K562 (cell line): ENCODE data around the gene ODAD3. TPM values are rescaled to one million over a fixed set of nuclear protein-coding genes. Genes with fewer than 3 reads are reported as not detected.

Experiments
- ADNP ChIP-seq: fragments of 200-800 bp; sonication (Bioruptor generic); IDR thresholded peaks from 2 replicates; pipeline ENCODE4 v1.6.1; 2016; ENCODE audit warnings: missing genetic modification characterization, missing compliant biosample characterization
- ARNT ChIP-seq, 2 experiments: fragments of 450-650 bp; IDR thresholded peaks; 2 replicates each; pipeline ENCODE4 v1.6.1; 2016; ENCODE audit warnings: mild to moderate bottlenecking in 1 of 2
- ETV6 ChIP-seq, 3 experiments: fragments of 150-350 bp in 1 of 3; sonication (generic) in 1 of 3; formaldehyde crosslinking in 1 of 3; IDR thresholded peaks; 2 replicates each; pipeline versions ENCODE4 v1.6.1 to v1.8.0; 2014 to 2022; ENCODE audit warnings: borderline replicate concordance in 2 of 3, low read depth in 2 of 3, antibody characterized with exemption in 1 of 3, low read length in 1 of 3, mild to moderate bottlenecking in 1 of 3, missing genetic modification reagents in 1 of 3
- FOXK2 ChIP-seq, 2 experiments: fragments of 450-650 bp; IDR thresholded peaks in 1 of 2; conservative IDR thresholded peaks in 1 of 2; 2 replicates each; pipeline ENCODE4 v1.6.1; 2016; ENCODE audit warnings: low read depth in 2 of 2, mild to moderate bottlenecking in 1 of 2
- GATAD2B ChIP-seq: fragments of 450-650 bp; IDR thresholded peaks from 2 replicates; pipeline ENCODE4 v1.6.1; 2017; ENCODE audit warnings: mild to moderate bottlenecking, borderline replicate concordance
- L3MBTL2 ChIP-seq: fragments of 450-650 bp; IDR thresholded peaks from 2 replicates; pipeline ENCODE4 v1.6.1; 2016; ENCODE audit warnings: mild to moderate bottlenecking, moderate library complexity
- MCM7 ChIP-seq, 2 experiments: fragments of 450-650 bp; IDR thresholded peaks; 2 replicates each; pipeline ENCODE4 v1.6.1; 2016 to 2018
- MNT ChIP-seq, 2 experiments: fragments of 450-650 bp; conservative IDR thresholded peaks; 2 replicates each; pipeline ENCODE4 v1.6.1; 2017; ENCODE audit warnings: mild to moderate bottlenecking in 2 of 2, moderate library complexity in 2 of 2
- NR2C2 ChIP-seq, 2 experiments: fragments of 200-800 bp in 1 of 2; sonication (Bioruptor generic) in 1 of 2; sonication (generic) in 1 of 2; formaldehyde crosslinking in 1 of 2; IDR thresholded peaks; 2 replicates each; pipeline versions ENCODE4 v1.6.1 to v1.8.0; 2016 to 2022; ENCODE audit warnings: mild to moderate bottlenecking in 1 of 2, missing compliant biosample characterization in 1 of 2, missing genetic modification characterization in 1 of 2, missing genetic modification reagents in 1 of 2
- POLR2AphosphoS2 ChIP-seq: IDR thresholded peaks from 2 replicates; pipeline ENCODE4 v1.6.1; 2012; ENCODE audit warnings: low read length, improper control_type of control experiment
- PPARD ChIP-seq: fragments of 250-450 bp; sonication (Bioruptor Pico); IDR thresholded peaks from 2 replicates; pipeline ENCODE4 v1.8.0; 2022; ENCODE audit warnings: inconsistent platforms, mild to moderate bottlenecking, moderate library complexity
- RAD21 ChIP-seq, 2 experiments: fragments of 250-450 bp in 1 of 2; fragments of 450-650 bp in 1 of 2; sonication (Bioruptor Pico) in 1 of 2; formaldehyde crosslinking in 1 of 2; IDR thresholded peaks in 1 of 2; conservative IDR thresholded peaks in 1 of 2; 2 replicates each; pipeline versions ENCODE4 v1.4.0 to v1.8.0; 2020 to 2022; ENCODE audit warnings: mild to moderate bottlenecking in 2 of 2, moderate library complexity in 1 of 2
- RBM22 ChIP-seq: fragments of 200-400 bp; formaldehyde crosslinking; IDR thresholded peaks from 2 replicates; pipeline ENCODE4 v1.6.1; 2018; ENCODE audit warnings: low read length, low read depth; ENCODE audit not compliant: poor library complexity, severe bottlenecking
- SP1 ChIP-seq: sonication (generic); formaldehyde crosslinking; IDR thresholded peaks from 2 replicates; pipeline ENCODE4 v1.8.1; 2022; ENCODE audit warnings: mild to moderate bottlenecking, missing genetic modification reagents
- TBP ChIP-seq: optimal IDR thresholded peaks from 2 replicates; pipeline ENCODE3; 2011; ENCODE audit warnings: low read depth, low read length, improper control_type of control experiment
- TCF7L2 ChIP-seq: fragments of 150-350 bp; IDR thresholded peaks from 2 replicates; pipeline ENCODE4 v1.6.1; 2016; ENCODE audit warnings: low read depth, mild to moderate bottlenecking, low read length, moderate library complexity
- TEAD4 ChIP-seq, 2 experiments: sonication (generic) in 1 of 2; formaldehyde crosslinking in 1 of 2; IDR thresholded peaks; 2 replicates each; pipeline versions ENCODE4 v1.6.1 to v1.8.0; 2012 to 2022; ENCODE audit warnings: borderline replicate concordance in 1 of 2, inconsistent platforms in 1 of 2, low read length in 1 of 2, mild to moderate bottlenecking in 1 of 2, missing genetic modification reagents in 1 of 2
- ZFP30 ChIP-seq: fragments of 250-450 bp; sonication (Bioruptor Pico); IDR thresholded peaks from 2 replicates; pipeline ENCODE4 v1.8.0; 2022; ENCODE audit warnings: moderate library complexity, mild to moderate bottlenecking, inconsistent platforms, borderline replicate concordance
- ZNF274 ChIP-seq: IDR thresholded peaks from 2 replicates; pipeline ENCODE4 v1.6.1; 2011; ENCODE audit warnings: low read depth, mild to moderate bottlenecking, low read length, moderate library complexity, borderline replicate concordance
- ZNF57 ChIP-seq: fragments of 450-650 bp; formaldehyde crosslinking; IDR thresholded peaks from 2 replicates; pipeline ENCODE4 v1.4.0; 2020; ENCODE audit warnings: mild to moderate bottlenecking, moderate library complexity
- polyA plus RNA-seq, 8 experiments: library from polyadenylated mRNA; depleted of rRNA in 4 of 8; stranded (reverse) in 5 of 8; unstranded in 3 of 8; fragments of >200 nt; fragmentation: Nextera tagmentation in 2 of 8; fragmentation: Illumina TruSeq in 1 of 8; extraction: Ambion mirVana in 2 of 8; extraction: Trizol in 1 of 8; gene quantifications; 2 replicates each; pipeline versions ENCODE4 v1.2.1 to v1.2.3, GENCODE V29; 2011 to 2014; ENCODE audit warnings: inconsistent platforms in 1 of 8, missing spikeins in 1 of 8
- total RNA-seq, 7 experiments: library from RNA; depleted of rRNA in 6 of 7; stranded (reverse); fragments of >200 nt in 6 of 7; fragmentation: Illumina TruSeq in 2 of 7; extraction: Trizol in 2 of 7; gene quantifications; 2 replicates each; pipeline versions ENCODE4 v1.2.1 to v1.2.3, GENCODE V29; 2011 to 2021; ENCODE audit warnings: low replicate concordance in 1 of 7
- TF ChIP-seq, protein P1 (sequence below): sonication (generic); formaldehyde crosslinking; IDR thresholded peaks from 2 replicates; pipeline ENCODE4 v1.8.0; 2022; ENCODE audit warnings: missing genetic modification reagents, mild to moderate bottlenecking, borderline replicate concordance
- TF ChIP-seq, protein P2 (sequence below): sonication (generic); formaldehyde crosslinking; IDR thresholded peaks from 2 replicates; pipeline ENCODE4 v1.9.0; 2022; ENCODE audit warnings: mild to moderate bottlenecking, missing genetic modification reagents

Gene ODAD3
- total and polyA plus RNA-seq, 9 of the 15 experiments (the other 6 are each of a cell fraction or from before 2014, with no cell fraction given): 0.07 to 0.72 (median 0.14) TPM; not detected in 2

DNA sequence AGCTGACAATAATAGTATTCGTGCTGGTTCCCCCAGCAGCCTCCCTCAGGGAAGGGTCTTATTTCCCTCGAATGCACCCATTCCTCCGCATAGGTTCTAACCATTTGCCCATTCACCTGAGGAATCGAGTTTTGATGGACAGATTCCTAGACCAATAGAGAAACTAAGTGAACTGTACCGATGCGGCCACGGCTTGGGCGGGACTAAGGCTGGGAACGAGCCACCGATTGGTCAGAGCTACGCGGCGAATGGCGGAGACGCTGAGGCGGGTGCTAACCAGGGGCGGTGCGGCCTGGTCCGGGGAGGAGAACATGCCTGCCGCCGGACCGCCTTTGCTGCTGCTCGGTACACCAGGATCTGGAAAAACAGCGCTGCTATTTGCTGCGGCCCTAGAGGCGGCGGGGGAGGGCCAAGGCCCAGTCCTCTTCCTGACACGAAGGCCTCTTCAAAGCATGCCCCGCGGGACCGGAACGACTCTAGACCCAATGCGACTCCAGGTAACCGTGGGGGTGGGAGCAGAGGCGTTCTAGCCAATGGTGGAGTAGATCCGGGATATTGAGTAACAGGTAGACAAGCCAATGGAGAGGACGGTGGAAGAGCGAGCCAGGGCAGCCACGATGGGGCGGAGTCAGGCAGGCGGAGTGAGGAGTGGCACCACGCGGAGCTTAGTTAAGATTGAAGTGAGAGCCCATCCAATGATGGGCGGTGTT is 60.3 kb downstream of the ODAD3 start, which contains the start of gene SWSAP1 (continued):
- TF ChIP-seq ETV6 (IDR thresholded peaks at IDR 0.05; ENCODE audit: borderline replicate concordance in 1 of 2, low read depth in 2 of 2, low read length in 1 of 2): no peak
- no peak for TF ChIP-seq ETV6 (CRISPR knock-in tag; IDR thresholded peaks at IDR 0.05; ENCODE audit: borderline replicate concordance)
- TF ChIP-seq ADNP (tag): 0 out of 2 replicates have a peak, but pooled peaks have one; percentile 33
- peak; percentile 79 for TF ChIP-seq TBP
- no peak for TF ChIP-seq GATAD2B
- no peak; a peak in 1 of 4 replicates for TF ChIP-seq RAD21 (CRISPR knock-in tag; conservative IDR thresholded peaks at IDR 0.05 in 1 of 2, IDR thresholded peaks at IDR 0.05 in 1 of 2)
- no peak for TF ChIP-seq ARNT (IDR thresholded peaks at IDR 0.05)
- TF ChIP-seq, protein P1, sequence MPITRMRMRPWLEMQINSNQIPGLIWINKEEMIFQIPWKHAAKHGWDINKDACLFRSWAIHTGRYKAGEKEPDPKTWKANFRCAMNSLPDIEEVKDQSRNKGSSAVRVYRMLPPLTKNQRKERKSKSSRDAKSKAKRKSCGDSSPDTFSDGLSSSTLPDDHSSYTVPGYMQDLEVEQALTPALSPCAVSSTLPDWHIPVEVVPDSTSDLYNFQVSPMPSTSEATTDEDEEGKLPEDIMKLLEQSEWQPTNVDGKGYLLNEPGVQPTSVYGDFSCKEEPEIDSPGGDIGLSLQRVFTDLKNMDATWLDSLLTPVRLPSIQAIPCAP: no peak
- TF ChIP-seq MNT (conservative IDR thresholded peaks at IDR 0.05): peak; percentile 77 to 88
- no peak for TF ChIP-seq ZFP30 (CRISPR knock-in tag)
- peak; percentile 92 for TF ChIP-seq L3MBTL2
- no peak for TF ChIP-seq ZNF274
- no peak for TF ChIP-seq PPARD (CRISPR knock-in tag)
- TF ChIP-seq, protein P2, sequence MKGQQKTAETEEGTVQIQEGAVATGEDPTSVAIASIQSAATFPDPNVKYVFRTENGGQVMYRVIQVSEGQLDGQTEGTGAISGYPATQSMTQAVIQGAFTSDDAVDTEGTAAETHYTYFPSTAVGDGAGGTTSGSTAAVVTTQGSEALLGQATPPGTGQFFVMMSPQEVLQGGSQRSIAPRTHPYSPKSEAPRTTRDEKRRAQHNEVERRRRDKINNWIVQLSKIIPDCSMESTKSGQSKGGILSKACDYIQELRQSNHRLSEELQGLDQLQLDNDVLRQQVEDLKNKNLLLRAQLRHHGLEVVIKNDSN (CRISPR knock-in tag): peak; percentile 63
- peak; percentile 63 to 73; a peak in 3 of 4 replicates for TF ChIP-seq FOXK2 (conservative IDR thresholded peaks at IDR 0.05 in 1 of 2, IDR thresholded peaks at IDR 0.05 in 1 of 2; ENCODE audit: low read depth in 2 of 2)
- TF ChIP-seq SP1: peak; percentile 93
- TF ChIP-seq TEAD4 (IDR thresholded peaks at IDR 0.05; ENCODE audit: low read length): 0 out of 2 replicates have a peak, but pooled peaks have one; percentile 3
- TF ChIP-seq TEAD4 (CRISPR knock-in tag; IDR thresholded peaks at IDR 0.05; ENCODE audit: borderline replicate concordance): no peak
- no peak; the same call in 1 of the 2 replicates for TF ChIP-seq POLR2AphosphoS2
- 0 out of 2 replicates have a peak, but pooled peaks have one; percentile 65 for TF ChIP-seq NR2C2 (CRISPR knock-in tag; IDR thresholded peaks at IDR 0.05)
- peak; percentile 85; the same call in 1 of the 2 replicates for TF ChIP-seq NR2C2 (tag; IDR thresholded peaks at IDR 0.05)
- TF ChIP-seq RBM22: no peak
- no peak for TF ChIP-seq TCF7L2
- peak; percentile 79; the same call in 1 of the 2 replicates for TF ChIP-seq ZNF57
- TF ChIP-seq MCM7 (IDR thresholded peaks at IDR 0.05): no peak
